Measurements from ENCODE around the gene GPR37.

Gene GPR37, protein sequence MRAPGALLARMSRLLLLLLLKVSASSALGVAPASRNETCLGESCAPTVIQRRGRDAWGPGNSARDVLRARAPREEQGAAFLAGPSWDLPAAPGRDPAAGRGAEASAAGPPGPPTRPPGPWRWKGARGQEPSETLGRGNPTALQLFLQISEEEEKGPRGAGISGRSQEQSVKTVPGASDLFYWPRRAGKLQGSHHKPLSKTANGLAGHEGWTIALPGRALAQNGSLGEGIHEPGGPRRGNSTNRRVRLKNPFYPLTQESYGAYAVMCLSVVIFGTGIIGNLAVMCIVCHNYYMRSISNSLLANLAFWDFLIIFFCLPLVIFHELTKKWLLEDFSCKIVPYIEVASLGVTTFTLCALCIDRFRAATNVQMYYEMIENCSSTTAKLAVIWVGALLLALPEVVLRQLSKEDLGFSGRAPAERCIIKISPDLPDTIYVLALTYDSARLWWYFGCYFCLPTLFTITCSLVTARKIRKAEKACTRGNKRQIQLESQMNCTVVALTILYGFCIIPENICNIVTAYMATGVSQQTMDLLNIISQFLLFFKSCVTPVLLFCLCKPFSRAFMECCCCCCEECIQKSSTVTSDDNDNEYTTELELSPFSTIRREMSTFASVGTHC

DNA sequence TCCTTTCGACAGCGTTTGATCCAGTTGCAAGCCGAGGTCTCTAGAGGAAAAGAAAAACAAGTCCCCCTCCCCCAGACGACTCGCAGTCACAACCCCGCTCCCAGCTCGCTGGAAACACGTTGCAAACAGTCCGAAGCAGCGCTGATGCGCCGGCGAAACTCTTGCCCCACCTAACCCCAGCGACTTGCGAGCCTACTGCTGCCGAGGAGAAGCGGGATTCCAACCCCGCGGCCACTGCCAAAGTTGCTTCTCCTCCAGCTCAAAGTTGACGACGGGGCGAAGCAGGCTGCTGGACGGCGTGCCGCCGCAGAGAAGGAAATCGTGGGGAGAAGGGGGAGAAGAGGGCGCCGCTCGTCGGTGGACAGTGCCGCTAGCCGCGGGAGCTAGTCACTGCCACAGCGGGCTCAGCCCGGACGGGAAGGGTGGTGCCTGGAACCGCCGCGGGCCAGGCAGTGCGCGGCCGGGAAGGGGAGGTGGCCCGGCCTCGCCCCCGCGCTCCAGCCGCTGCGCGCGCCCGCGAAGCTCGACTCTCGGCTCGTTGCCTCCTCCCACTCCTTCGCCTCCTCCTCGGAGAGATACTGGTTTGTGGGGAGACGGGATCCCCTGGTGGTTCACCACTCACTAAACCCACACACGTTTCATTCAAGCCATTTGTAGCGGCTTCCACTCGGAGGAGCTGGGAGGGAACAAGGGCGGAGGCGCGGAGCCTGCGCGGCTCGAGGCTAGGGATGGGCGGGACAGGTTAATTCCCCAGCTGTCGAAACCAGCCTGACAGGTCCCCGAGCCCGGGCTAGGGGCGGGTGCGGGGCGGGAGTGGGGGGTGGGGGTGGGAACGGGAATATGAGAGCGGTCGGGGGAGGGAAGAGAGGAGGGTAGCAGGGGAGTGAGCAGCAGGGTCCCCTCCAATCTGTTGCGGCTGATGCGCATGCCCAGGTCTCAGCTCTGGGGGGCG, at the start of gene GPR37:
Gene GPR37 (minus strand): TSS at position 392 of the 952 bp plus-strand sequence. CDS start 816 bp downstream, outside the sequence.
- H3K4me3 ChIP-seq (ENCODE audit: low read depth, low read length): no peak within 1 kb of the TSS
- DNase-seq (ENCODE audit: low read depth): no peak
- TF ChIP-seq CTCF (IDR thresholded peaks at IDR 0.05; ENCODE audit: low read depth, low read length): no peak
- TF ChIP-seq, protein P1, sequence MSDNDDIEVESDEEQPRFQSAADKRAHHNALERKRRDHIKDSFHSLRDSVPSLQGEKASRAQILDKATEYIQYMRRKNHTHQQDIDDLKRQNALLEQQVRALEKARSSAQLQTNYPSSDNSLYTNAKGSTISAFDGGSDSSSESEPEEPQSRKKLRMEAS (IDR thresholded peaks at IDR 0.05; ENCODE audit: low read depth, low read length): no peak
- TF ChIP-seq POLR2A (IDR thresholded peaks at IDR 0.05; ENCODE audit: extremely low read depth, insufficient read length): no peak
- TF ChIP-seq MYC (IDR thresholded peaks at IDR 0.05; ENCODE audit: low read depth, low read length): no peak

DNA sequence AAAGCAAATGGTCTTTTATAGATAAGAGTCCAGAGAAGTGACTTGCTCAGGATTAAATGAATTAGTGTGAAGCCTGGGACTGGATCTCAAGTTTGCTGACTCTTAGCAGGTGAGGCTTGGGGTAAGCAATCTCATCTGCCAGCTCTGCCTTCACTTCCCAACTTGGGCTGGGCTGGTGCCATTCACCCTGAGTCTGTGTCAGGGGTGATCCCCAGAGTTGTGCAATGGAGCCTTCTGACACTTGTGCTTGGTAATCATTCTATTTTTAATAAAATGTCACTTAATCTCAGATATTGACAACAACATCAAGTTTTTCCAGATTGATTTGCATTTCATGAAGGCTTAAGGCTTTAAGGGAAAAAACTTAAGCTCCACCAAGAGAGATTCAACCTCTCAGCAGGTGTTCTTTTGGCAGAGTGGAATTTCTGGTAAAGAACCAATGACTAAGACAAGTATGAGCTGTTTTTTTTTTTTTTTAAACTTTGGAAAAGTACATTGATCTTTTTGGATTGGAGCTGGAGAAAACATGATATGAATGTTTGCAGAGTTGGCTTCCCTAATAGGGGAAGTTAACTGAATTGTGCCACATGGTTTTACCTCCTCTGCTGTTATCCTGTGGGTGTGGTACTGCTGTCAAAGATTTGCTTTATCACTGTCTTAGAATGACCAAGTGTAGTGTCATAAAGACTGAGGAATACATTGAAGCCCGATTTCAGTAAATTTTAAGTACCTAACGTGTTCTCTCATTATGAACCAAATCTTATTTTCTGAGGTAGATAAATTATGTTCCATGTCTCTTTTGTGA, 48.6 kb upstream of the GPR37 start:
- DNase-seq (ENCODE audit: low read depth): no peak

DNA sequence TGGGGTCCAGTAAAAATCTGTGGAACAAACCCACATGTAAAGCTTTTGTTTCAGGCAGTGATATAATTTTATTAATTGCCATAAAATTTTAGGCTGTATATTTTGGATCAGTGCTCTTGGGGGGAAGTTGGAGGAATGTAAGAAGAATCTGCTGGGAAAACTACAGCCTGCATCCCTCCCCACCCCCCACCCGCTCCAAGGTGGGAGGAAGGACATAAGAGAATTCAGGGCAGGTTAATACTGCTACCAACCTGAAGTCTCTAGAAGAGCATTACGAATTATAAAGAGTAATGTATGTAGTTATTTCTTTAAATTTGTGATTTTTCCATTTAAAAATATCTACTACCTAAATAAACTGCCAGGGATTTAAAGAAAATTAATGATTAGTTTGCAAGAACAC, 47.2 kb upstream of the GPR37 start:
- TF ChIP-seq MYC (IDR thresholded peaks at IDR 0.05; ENCODE audit: low read depth, low read length): no peak
- DNase-seq (ENCODE audit: low read depth): no peak
- no peak overlapping the region for H3K4me3 ChIP-seq (ENCODE audit: low read depth, low read length)

More for the DNA sequence above, 48.6 kb upstream of the GPR37 start:
- H3K4me3 ChIP-seq (ENCODE audit: low read depth, low read length): no peak overlapping the region
- TF ChIP-seq MYC (IDR thresholded peaks at IDR 0.05; ENCODE audit: low read depth, low read length) (no peak), POLR2A (IDR thresholded peaks at IDR 0.05; ENCODE audit: extremely low read depth, insufficient read length) (no peak), CTCF (IDR thresholded peaks at IDR 0.05; ENCODE audit: low read depth, low read length) (no peak)
- TF ChIP-seq, protein P1 (IDR thresholded peaks at IDR 0.05; ENCODE audit: low read depth, low read length): peak; percentile 28; the same call in 1 of the 2 replicates

GRCh38 chr7:124811341-124811740, 45.7 kb upstream of the GPR37 start:
- no peak for DNase-seq (ENCODE audit: low read depth)
- TF ChIP-seq POLR2A (IDR thresholded peaks at IDR 0.05; ENCODE audit: extremely low read depth, insufficient read length): no peak
- no peak for TF ChIP-seq MYC (IDR thresholded peaks at IDR 0.05; ENCODE audit: low read depth, low read length)
- TF ChIP-seq CTCF (IDR thresholded peaks at IDR 0.05; ENCODE audit: low read depth, low read length): no peak
- TF ChIP-seq, protein P1 (IDR thresholded peaks at IDR 0.05; ENCODE audit: low read depth, low read length): no peak
- H3K4me3 ChIP-seq (ENCODE audit: low read depth, low read length): no peak overlapping the region

DNA sequence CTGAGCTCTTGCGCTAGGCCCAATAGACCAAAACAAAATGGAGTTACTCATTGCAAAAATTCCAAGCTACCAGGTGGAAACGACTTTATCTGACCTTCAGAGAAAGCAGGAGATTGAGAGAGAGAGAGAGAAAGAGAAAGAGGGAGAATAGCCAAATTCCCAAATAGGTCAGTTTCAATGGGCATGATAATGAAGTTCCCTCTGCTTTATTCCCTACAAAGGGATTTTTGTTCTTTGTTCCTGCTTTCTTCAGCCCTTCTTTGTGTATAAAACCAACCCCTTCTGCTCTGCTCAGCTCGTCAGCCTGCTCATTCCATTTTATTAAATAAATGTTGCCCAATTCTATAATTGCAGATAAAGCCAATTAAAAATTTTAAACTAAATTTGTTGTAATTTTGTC, 45.0 kb upstream of the GPR37 start:
- no peak overlapping the region for H3K4me3 ChIP-seq (ENCODE audit: low read depth, low read length)
- DNase-seq (ENCODE audit: low read depth): no peak
- TF ChIP-seq, protein P1 (IDR thresholded peaks at IDR 0.05; ENCODE audit: low read depth, low read length): no peak
- TF ChIP-seq CTCF (IDR thresholded peaks at IDR 0.05; ENCODE audit: low read depth, low read length) (no peak), MYC (IDR thresholded peaks at IDR 0.05; ENCODE audit: low read depth, low read length) (no peak), POLR2A (IDR thresholded peaks at IDR 0.05; ENCODE audit: extremely low read depth, insufficient read length) (no peak)

All from NB4 (cell line).